Breast epithelium (tissue), 4 donors: ENCODE data around the gene SLC23A2. TPM values are rescaled to one million over a fixed set of nuclear protein-coding genes. Genes with fewer than 3 reads are reported as not detected.
"Not testable (repeated sequence)": the region's sequence is repeated elsewhere in the genome, so short reads cannot be mapped to it uniquely, and the experiment has no call there.

ENCODE experiments used
- DNase-seq, 2 donors: peaks; one replicate each; pipeline ENCODE4 v3.0.0-alpha.2; 2019; ENCODE audit warnings: low spot score in 2 of 2
- H3K27ac ChIP-seq, 2 donors: fragments of 200-600 bp; sonication (generic) in 1 of 2; one replicate each; pipeline ENCODE4 v1.5.1; 2016 to 2019; ENCODE audit warnings: mild to moderate bottlenecking in 1 of 2
- H3K27me3 ChIP-seq, 2 donors: fragments of 200-600 bp; sonication (generic) in 1 of 2; one replicate each; pipeline versions ENCODE4 v1.5.1 to v1.6.0; 2017 to 2019; ENCODE audit warnings: control low read depth in 1 of 2, mild to moderate bottlenecking in 1 of 2
- H3K36me3 ChIP-seq: fragments of 200-600 bp; one replicate; pipeline ENCODE4 v1.5.1; 2019
- H3K4me1 ChIP-seq, 2 donors: fragments of 200-600 bp; sonication (generic); one replicate each; pipeline ENCODE4 v1.5.1; 2016 to 2019; ENCODE audit warnings: control low read depth in 1 of 2
- H3K4me3 ChIP-seq, 3 donors: fragments of 200-600 bp; sonication (generic); 1 replicate in 2 of 3; 2 replicates in 1 of 3; pipeline ENCODE4 v1.5.1; 2016 to 2019; ENCODE audit warnings: mild to moderate bottlenecking in 3 of 3, moderate library complexity in 2 of 3
- H3K9me3 ChIP-seq, 2 donors: fragments of 200-600 bp; sonication (generic) in 1 of 2; one replicate each; pipeline ENCODE4 v1.5.1; 2016 to 2019; ENCODE audit warnings: control low read depth in 1 of 2
- POLR2A ChIP-seq: fragments of 450-650 bp; IDR thresholded peaks from one replicate; pipeline ENCODE4 v1.6.1; 2016; ENCODE audit warnings: antibody characterized with exemption, mild to moderate bottlenecking, moderate library complexity
- POLR2AphosphoS5 ChIP-seq, 3 donors: sonication (generic); formaldehyde crosslinking; IDR thresholded peaks; one replicate each; pipeline ENCODE4 v1.6.1; 2017; ENCODE audit warnings: antibody characterized with exemption in 3 of 3
- intact Hi-C: fragments of 100-400 bp; cut with DNase I; formaldehyde crosslinking; loops from one replicate; pipeline ENCODE4 v1.15.1; 2023; ENCODE audit warnings: low total_unique reads
- total RNA-seq, 3 donors: library from RNA; depleted of rRNA; stranded (reverse); fragments of >200 nt; gene quantifications; one replicate each; pipeline ENCODE4 v1.1.0, GENCODE V29; 2016
- TF ChIP-seq, protein P1 (sequence below), 3 donors: fragments of 450-650 bp; IDR thresholded peaks; one replicate each; pipeline ENCODE4 v1.5.1; 2016 to 2017; ENCODE audit warnings: antibody characterized with exemption in 3 of 3, mild to moderate bottlenecking in 3 of 3, moderate library complexity in 3 of 3

The SLC23A2 gene
- total RNA-seq, 3 donors from 2014 or later, result 14.6 to 18.6 (median 15.4) TPM

DNA sequence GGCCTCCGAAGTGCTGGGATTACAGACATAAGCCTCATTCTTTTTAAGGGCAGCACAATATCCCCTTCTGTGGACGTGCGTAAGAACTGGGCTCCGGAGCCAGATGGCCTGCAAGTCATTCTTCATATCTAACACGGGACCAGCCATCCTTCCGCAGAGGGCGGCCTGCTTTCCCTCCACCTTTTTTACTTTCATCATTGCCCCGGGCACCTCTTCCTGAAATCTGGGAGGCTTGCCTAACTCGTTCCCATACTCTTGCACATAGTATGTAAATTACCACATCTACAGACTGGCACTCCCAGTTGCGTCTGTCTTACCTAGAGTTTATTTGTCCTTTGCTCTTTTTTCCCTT is 29.9 kb upstream of the SLC23A2 start:
- Histone ChIP-seq H3K36me3 (no peaks in the 10 kb centered on the region), H3K4me1 (no peaks in the 10 kb centered on the region), H3K27ac (no peak overlapping the region), H3K4me3 (no peak overlapping the region), H3K27me3 (no peaks in the 10 kb centered on the region), H3K9me3 (no peaks in the 10 kb centered on the region)
- TF ChIP-seq POLR2AphosphoS5 (IDR thresholded peaks at IDR 0.05), result no peak
- no peak for TF ChIP-seq POLR2A
- TF ChIP-seq, protein P1, sequence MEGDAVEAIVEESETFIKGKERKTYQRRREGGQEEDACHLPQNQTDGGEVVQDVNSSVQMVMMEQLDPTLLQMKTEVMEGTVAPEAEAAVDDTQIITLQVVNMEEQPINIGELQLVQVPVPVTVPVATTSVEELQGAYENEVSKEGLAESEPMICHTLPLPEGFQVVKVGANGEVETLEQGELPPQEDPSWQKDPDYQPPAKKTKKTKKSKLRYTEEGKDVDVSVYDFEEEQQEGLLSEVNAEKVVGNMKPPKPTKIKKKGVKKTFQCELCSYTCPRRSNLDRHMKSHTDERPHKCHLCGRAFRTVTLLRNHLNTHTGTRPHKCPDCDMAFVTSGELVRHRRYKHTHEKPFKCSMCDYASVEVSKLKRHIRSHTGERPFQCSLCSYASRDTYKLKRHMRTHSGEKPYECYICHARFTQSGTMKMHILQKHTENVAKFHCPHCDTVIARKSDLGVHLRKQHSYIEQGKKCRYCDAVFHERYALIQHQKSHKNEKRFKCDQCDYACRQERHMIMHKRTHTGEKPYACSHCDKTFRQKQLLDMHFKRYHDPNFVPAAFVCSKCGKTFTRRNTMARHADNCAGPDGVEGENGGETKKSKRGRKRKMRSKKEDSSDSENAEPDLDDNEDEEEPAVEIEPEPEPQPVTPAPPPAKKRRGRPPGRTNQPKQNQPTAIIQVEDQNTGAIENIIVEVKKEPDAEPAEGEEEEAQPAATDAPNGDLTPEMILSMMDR (IDR thresholded peaks at IDR 0.05), result no peak
- intact Hi-C loops, result no loop called here
- DNase-seq, result no peak

DNA sequence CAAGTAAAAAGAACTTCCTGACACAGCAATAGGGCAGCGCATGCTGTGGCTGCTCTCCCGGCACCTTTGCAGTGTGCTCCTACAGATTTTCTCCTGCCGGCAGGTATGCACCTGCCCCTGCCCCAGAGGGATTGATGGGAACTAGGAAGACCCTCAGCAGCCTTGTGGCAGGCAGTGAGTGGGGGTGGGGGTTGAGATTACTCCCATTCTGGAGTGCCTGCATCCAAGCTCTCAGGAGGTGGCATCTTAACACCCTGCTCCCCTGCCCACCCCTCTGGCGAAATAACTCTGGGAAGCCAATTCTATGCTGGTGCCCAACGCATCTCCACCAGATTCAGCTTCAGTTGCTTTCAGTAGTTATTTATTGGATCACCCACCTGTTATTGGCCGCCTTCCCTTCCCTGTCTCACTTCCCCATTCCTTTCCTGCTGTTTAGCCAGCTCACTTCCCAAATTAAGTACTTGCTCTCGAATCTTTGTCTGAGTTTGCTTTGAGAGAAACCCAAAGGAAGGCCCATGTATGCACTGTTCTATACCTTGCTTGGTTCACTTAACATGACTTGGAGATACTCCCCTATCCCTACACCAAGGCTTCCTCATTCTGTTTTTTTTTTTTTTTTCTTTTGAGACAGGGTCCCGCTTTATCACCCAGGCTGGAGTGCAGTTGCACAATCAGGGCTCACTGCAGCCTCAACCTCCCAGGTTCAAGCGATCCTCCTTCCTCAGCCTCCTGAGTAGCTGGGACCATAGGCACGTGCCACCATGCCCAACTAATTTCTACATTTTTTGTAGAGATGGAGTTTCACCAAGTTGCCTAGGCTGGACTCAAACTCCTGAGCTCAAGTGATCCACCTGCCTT is 29.3 kb upstream of the SLC23A2 start:
- DNase-seq, result no peak
- Histone ChIP-seq H3K27me3 (no peaks in the 10 kb centered on the region), H3K4me1 (no peaks in the 10 kb centered on the region), H3K9me3 (no peaks in the 10 kb centered on the region), H3K36me3 (no peaks in the 10 kb centered on the region), H3K4me3 (no peak overlapping the region), H3K27ac (no peak overlapping the region)
- intact Hi-C loops, result no loop called here
- TF ChIP-seq POLR2AphosphoS5 (IDR thresholded peaks at IDR 0.05) (no peak), POLR2A (no peak)
- TF ChIP-seq, protein P1 (IDR thresholded peaks at IDR 0.05), result no peak

DNA sequence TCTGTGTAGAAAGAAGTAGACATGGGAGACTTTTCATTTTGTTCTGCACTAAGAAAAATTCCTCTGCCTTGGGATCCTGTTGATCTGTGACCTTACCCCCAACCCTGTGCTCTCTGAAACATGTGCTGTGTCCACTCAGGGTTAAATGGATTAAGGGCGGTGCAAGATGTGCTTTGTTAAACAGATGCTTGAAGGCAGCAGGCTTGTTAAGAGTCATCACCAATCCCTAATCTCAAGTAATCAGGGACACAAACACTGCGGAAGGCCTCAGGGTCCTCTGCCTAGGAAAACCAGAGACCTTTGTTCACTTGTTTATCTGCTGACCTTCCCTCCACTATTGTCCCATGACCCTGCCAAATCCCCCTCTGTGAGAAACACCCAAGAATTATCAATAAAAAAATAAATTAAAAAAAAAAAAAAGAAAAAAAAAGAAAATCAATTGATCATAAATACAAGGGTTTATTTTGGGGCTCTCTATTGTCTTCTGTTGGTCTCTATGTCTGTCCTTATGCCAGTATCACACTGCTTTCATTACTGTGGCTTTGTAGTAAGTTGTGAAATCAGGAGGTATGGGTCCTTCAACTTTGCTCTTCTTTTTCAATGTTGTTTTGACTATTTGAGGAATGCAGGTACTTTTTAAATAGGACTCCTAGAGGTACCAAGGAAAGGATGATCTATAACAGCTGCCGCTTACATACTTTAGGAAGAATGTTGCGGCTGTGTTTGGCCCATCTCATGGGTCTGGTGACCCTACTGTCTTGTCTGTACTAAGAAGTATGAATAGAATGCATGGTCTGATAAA is 27.1 kb upstream of the SLC23A2 start:
- H3K4me1 ChIP-seq, H3K27ac ChIP-seq, H3K9me3 ChIP-seq, intact Hi-C loops, H3K4me3 ChIP-seq, H3K27me3 ChIP-seq, H3K36me3 ChIP-seq, DNase-seq: not testable (repeated sequence)

DNA sequence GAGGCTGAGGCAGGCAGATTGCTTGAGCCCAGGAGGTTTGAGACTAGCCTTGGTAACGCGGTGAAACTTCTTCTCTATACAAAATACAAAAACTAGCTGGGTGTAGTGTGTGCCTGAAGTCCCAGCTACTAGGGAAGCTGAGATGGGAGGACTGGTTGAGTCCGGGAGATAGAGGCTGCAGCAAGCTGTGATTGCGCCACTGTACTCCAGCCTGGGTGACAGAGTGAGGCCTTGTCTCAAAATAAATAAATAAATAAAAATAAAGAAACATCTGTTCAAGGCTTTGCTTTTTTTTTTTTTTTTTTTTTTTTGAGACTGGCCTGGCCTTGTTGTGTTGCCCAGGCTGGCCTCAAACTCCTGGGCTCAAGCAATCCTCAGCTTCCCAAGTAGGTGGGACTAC is 23.7 kb upstream of the SLC23A2 start:
- TF ChIP-seq, protein P1 (IDR thresholded peaks at IDR 0.05), result no peak
- TF ChIP-seq POLR2AphosphoS5 (IDR thresholded peaks at IDR 0.05) (no peak), POLR2A (no peak)
- intact Hi-C loops, result no loop called here
- H3K36me3 ChIP-seq, result no peaks in the 10 kb centered on the region
- no peaks in the 10 kb centered on the region for H3K9me3 ChIP-seq
- H3K27me3 ChIP-seq, result no peaks in the 10 kb centered on the region
- no peak overlapping the region for H3K4me3 ChIP-seq
- no peak overlapping the region for H3K27ac ChIP-seq
- no peak for DNase-seq
- H3K4me1 ChIP-seq, result no peaks in the 10 kb centered on the region

DNA sequence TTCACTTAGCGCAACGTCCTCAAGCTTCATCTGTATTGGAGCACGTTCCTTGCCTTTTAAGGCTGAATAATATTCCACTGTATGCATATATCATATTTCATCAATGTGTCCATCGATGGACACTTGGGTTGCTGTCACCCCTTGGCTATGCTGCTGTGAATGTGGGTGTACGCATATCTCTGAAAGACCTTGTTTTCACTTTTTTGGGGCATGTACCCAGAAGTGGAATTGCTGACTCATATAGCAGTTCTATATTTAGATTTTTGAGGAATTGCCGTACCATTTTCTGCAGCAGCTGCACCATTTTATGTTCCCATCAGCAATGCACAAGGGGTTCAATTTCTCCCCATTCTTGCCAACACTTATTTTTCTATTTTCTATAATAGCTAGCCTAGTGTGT is 22.8 kb upstream of the SLC23A2 start:
- no peaks in the 10 kb centered on the region for H3K9me3 ChIP-seq
- no peaks in the 10 kb centered on the region for H3K4me1 ChIP-seq
- no peaks in the 10 kb centered on the region for H3K36me3 ChIP-seq
- no peak for DNase-seq
- intact Hi-C loops, result no loop called here
- H3K4me3 ChIP-seq, result no peak overlapping the region
- no peak overlapping the region for H3K27ac ChIP-seq
- H3K27me3 ChIP-seq, result no peaks in the 10 kb centered on the region
- TF ChIP-seq POLR2AphosphoS5 (IDR thresholded peaks at IDR 0.05) (no peak), POLR2A (no peak)
- TF ChIP-seq, protein P1 (IDR thresholded peaks at IDR 0.05), result no peak

DNA sequence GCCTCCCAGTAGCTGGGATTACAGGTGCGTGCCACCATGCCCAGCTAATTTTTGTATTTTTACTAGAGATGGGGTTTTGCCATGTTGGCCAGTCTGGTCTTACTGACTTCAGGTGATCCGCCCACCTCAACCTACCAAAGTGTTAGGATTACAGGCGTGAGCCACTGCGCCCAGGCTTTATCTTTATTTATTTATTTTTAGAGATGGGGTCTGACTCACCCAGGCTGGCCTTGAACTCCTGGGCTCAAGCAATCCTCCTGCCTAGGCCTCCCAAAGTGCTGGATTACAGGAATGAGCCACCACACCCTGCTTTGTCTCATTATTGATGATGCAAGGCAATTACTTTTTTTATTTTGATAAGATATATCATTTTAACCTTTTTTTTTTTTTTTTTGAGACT is 21.9 kb upstream of the SLC23A2 start:
- H3K36me3 ChIP-seq, DNase-seq, H3K4me3 ChIP-seq, H3K9me3 ChIP-seq, H3K4me1 ChIP-seq, H3K27me3 ChIP-seq, intact Hi-C loops, H3K27ac ChIP-seq: not testable (repeated sequence)
